HepG2 (cell line): Measurements from ENCODE around the gene HNRNPF. TPM values are rescaled to one million over a fixed set of nuclear protein-coding genes. Genes with fewer than 3 reads are reported as not detected.

ENCODE experiments used
- NR2C2 ChIP-seq: sonication (generic); formaldehyde crosslinking; IDR thresholded peaks from 2 replicates; pipeline ENCODE4 v1.4.0; 2020; ENCODE audit warnings: missing genetic modification reagents, mild to moderate bottlenecking, moderate library complexity, borderline replicate concordance
- ZMYM2 ChIP-seq: sonication (generic); formaldehyde crosslinking; IDR thresholded peaks from 2 replicates; pipeline ENCODE4 v1.8.0; 2022; ENCODE audit warnings: mild to moderate bottlenecking, missing genetic modification reagents
- ZNF670 ChIP-seq: sonication (generic); formaldehyde crosslinking; IDR thresholded peaks from 2 replicates; pipeline ENCODE4 v1.8.0; 2022; ENCODE audit warnings: mild to moderate bottlenecking, missing genetic modification reagents, borderline replicate concordance
- polyA plus RNA-seq, 8 experiments: library from polyadenylated mRNA; depleted of rRNA in 3 of 8; stranded (reverse) in 7 of 8; unstranded in 1 of 8; fragments of >200 nt; fragmentation: Illumina TruSeq in 4 of 8; extraction: Trizol in 4 of 8; gene quantifications; 2 replicates each; pipeline versions ENCODE4 v1.2.1 to v1.2.3, GENCODE V29; 2011 to 2016; ENCODE audit warnings: low read depth in 4 of 8, missing spikeins in 1 of 8, mixed read lengths in 1 of 8; ENCODE audit not compliant: insufficient read depth in 1 of 8
- total RNA-seq, 5 experiments: library from RNA; depleted of rRNA; stranded (reverse); fragments of >200 nt; fragmentation: Illumina TruSeq; extraction: Trizol; gene quantifications; 2 replicates each; pipeline ENCODE4 v1.2.3, GENCODE V29; 2016; ENCODE audit warnings: low read depth in 1 of 5
- TF ChIP-seq, protein P1 (sequence below): sonication (generic); formaldehyde crosslinking; IDR thresholded peaks from 2 replicates; pipeline ENCODE4 v1.5.1; 2020; ENCODE audit warnings: missing genetic modification reagents, mild to moderate bottlenecking, borderline replicate concordance
- TF ChIP-seq, protein P2 (sequence below): sonication (generic); formaldehyde crosslinking; IDR thresholded peaks from 2 replicates; pipeline ENCODE4 v1.4.0; 2020; ENCODE audit warnings: missing genetic modification reagents, borderline replicate concordance
- TF ChIP-seq, protein P3 (sequence below): sonication (generic); formaldehyde crosslinking; IDR thresholded peaks from 2 replicates; pipeline ENCODE4 v1.5.1; 2020; ENCODE audit warnings: missing genetic modification reagents, mild to moderate bottlenecking, borderline replicate concordance
- TF ChIP-seq, protein P4 (sequence below): sonication (generic); formaldehyde crosslinking; IDR thresholded peaks from 2 replicates; pipeline ENCODE4 v1.5.0; 2020; ENCODE audit warnings: missing genetic modification reagents
- TF ChIP-seq, protein P5 (sequence below): sonication (generic); formaldehyde crosslinking; IDR thresholded peaks from 2 replicates; pipeline ENCODE4 v1.4.0; 2020; ENCODE audit warnings: missing genetic modification reagents
- TF ChIP-seq, protein P6 (sequence below): IDR thresholded peaks from 2 replicates; pipeline ENCODE4 v1.6.1; 2018; ENCODE audit warnings: missing genetic modification reagents, mild to moderate bottlenecking, missing compliant biosample characterization

Gene HNRNPF
- total and polyA plus RNA-seq, 2 of the 13 experiments (the other 11 are each of a cell fraction or from before 2014, with no cell fraction given) = 166 to 308 TPM

DNA sequence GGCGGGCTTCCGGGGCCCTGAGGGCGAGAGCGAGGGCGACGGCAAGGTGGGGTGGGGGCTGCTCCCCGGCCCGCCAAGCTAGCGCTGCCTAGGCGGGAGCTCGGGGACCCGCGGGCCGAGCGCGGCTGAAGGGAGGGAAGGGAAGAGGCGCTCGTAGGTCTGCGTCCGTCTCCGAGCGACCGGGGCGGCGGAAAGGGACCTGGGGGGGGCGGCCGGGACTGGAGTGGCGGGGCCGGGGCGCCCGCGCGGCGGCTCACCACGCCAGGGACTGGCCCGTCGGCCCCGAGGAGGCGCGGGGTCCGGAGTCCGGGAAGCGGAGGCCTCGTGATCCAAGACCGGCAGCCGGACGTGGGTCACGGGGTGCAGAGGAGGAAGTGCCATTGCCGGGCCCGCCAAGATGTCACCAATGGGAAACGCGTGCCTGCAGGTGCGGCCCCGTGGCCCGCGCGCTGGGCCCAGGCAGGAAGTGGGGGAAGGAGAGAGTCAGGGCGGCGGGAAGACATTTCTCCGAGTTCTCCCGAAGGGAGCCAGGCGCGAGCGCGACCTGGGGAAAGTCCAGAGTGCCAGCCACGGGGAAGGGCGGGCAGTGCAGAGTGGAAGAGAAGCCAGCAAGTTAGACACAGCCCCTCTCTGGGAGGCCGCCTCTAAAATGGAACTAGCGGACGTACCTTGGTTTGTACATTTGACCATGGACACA is 11.9 kb downstream of the HNRNPF start (continued):
- peak; percentile 34; the same call in 1 of the 2 replicates for TF ChIP-seq ZMYM2 (CRISPR knock-in tag)
- TF ChIP-seq, protein P1, sequence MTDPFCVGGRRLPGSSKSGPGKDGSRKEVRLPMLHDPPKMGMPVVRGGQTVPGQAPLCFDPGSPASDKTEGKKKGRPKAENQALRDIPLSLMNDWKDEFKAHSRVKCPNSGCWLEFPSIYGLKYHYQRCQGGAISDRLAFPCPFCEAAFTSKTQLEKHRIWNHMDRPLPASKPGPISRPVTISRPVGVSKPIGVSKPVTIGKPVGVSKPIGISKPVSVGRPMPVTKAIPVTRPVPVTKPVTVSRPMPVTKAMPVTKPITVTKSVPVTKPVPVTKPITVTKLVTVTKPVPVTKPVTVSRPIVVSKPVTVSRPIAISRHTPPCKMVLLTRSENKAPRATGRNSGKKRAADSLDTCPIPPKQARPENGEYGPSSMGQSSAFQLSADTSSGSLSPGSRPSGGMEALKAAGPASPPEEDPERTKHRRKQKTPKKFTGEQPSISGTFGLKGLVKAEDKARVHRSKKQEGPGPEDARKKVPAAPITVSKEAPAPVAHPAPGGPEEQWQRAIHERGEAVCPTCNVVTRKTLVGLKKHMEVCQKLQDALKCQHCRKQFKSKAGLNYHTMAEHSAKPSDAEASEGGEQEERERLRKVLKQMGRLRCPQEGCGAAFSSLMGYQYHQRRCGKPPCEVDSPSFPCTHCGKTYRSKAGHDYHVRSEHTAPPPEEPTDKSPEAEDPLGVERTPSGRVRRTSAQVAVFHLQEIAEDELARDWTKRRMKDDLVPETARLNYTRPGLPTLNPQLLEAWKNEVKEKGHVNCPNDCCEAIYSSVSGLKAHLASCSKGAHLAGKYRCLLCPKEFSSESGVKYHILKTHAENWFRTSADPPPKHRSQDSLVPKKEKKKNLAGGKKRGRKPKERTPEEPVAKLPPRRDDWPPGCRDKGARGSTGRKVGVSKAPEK (CRISPR knock-in tag) = 0 out of 2 replicates have a peak, but pooled peaks have one; percentile 53
- TF ChIP-seq, protein P2, sequence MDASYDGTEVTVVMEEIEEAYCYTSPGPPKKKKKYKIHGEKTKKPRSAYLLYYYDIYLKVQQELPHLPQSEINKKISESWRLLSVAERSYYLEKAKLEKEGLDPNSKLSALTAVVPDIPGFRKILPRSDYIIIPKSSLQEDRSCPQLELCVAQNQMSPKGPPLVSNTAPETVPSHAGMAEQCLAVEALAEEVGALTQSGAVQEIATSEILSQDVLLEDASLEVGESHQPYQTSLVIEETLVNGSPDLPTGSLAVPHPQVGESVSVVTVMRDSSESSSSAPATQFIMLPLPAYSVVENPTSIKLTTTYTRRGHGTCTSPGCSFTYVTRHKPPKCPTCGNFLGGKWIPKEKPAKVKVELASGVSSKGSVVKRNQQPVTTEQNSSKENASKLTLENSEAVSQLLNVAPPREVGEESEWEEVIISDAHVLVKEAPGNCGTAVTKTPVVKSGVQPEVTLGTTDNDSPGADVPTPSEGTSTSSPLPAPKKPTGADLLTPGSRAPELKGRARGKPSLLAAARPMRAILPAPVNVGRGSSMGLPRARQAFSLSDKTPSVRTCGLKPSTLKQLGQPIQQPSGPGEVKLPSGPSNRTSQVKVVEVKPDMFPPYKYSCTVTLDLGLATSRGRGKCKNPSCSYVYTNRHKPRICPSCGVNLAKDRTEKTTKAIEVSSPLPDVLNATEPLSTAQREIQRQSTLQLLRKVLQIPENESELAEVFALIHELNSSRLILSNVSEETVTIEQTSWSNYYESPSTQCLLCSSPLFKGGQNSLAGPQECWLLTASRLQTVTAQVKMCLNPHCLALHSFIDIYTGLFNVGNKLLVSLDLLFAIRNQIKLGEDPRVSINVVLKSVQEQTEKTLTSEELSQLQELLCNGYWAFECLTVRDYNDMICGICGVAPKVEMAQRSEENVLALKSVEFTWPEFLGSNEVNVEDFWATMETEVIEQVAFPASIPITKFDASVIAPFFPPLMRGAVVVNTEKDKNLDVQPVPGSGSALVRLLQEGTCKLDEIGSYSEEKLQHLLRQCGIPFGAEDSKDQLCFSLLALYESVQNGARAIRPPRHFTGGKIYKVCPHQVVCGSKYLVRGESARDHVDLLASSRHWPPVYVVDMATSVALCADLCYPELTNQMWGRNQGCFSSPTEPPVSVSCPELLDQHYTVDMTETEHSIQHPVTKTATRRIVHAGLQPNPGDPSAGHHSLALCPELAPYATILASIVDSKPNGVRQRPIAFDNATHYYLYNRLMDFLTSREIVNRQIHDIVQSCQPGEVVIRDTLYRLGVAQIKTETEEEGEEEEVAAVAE (CRISPR knock-in tag) = peak; percentile 82; the same call in 1 of the 2 replicates
- TF ChIP-seq ZNF670 = no peak
- TF ChIP-seq, protein P3, sequence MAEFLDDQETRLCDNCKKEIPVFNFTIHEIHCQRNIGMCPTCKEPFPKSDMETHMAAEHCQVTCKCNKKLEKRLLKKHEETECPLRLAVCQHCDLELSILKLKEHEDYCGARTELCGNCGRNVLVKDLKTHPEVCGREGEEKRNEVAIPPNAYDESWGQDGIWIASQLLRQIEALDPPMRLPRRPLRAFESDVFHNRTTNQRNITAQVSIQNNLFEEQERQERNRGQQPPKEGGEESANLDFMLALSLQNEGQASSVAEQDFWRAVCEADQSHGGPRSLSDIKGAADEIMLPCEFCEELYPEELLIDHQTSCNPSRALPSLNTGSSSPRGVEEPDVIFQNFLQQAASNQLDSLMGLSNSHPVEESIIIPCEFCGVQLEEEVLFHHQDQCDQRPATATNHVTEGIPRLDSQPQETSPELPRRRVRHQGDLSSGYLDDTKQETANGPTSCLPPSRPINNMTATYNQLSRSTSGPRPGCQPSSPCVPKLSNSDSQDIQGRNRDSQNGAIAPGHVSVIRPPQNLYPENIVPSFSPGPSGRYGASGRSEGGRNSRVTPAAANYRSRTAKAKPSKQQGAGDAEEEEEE = peak; percentile 89; the same call in 1 of the 2 replicates
- TF ChIP-seq, protein P4, sequence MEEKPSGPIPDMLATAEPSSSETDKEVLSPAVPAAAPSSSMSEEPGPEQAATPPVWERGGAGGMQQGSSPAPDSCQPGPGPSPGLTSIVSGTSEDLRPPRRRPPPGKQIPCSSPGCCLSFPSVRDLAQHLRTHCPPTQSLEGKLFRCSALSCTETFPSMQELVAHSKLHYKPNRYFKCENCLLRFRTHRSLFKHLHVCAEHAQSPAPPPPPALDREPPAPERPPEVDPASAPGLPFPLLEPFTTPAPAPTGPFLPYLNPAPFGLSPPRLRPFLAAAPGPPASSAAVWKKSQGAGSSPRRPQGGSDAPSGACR (CRISPR knock-in tag) = 0 out of 2 replicates have a peak, but pooled peaks have one; percentile 52
- TF ChIP-seq, protein P5, sequence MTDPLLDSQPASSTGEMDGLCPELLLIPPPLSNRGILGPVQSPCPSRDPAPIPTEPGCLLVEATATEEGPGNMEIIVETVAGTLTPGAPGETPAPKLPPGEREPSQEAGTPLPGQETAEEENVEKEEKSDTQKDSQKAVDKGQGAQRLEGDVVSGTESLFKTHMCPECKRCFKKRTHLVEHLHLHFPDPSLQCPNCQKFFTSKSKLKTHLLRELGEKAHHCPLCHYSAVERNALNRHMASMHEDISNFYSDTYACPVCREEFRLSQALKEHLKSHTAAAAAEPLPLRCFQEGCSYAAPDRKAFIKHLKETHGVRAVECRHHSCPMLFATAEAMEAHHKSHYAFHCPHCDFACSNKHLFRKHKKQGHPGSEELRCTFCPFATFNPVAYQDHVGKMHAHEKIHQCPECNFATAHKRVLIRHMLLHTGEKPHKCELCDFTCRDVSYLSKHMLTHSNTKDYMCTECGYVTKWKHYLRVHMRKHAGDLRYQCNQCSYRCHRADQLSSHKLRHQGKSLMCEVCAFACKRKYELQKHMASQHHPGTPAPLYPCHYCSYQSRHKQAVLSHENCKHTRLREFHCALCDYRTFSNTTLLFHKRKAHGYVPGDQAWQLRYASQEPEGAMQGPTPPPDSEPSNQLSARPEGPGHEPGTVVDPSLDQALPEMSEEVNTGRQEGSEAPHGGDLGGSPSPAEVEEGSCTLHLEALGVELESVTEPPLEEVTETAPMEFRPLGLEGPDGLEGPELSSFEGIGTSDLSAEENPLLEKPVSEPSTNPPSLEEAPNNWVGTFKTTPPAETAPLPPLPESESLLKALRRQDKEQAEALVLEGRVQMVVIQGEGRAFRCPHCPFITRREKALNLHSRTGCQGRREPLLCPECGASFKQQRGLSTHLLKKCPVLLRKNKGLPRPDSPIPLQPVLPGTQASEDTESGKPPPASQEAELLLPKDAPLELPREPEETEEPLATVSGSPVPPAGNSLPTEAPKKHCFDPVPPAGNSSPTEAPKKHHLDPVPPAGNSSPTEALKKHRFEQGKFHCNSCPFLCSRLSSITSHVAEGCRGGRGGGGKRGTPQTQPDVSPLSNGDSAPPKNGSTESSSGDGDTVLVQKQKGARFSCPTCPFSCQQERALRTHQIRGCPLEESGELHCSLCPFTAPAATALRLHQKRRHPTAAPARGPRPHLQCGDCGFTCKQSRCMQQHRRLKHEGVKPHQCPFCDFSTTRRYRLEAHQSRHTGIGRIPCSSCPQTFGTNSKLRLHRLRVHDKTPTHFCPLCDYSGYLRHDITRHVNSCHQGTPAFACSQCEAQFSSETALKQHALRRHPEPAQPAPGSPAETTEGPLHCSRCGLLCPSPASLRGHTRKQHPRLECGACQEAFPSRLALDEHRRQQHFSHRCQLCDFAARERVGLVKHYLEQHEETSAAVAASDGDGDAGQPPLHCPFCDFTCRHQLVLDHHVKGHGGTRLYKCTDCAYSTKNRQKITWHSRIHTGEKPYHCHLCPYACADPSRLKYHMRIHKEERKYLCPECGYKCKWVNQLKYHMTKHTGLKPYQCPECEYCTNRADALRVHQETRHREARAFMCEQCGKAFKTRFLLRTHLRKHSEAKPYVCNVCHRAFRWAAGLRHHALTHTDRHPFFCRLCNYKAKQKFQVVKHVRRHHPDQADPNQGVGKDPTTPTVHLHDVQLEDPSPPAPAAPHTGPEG (CRISPR knock-in tag) = peak; percentile 65; the same call in 1 of the 2 replicates
- TF ChIP-seq, protein P6, sequence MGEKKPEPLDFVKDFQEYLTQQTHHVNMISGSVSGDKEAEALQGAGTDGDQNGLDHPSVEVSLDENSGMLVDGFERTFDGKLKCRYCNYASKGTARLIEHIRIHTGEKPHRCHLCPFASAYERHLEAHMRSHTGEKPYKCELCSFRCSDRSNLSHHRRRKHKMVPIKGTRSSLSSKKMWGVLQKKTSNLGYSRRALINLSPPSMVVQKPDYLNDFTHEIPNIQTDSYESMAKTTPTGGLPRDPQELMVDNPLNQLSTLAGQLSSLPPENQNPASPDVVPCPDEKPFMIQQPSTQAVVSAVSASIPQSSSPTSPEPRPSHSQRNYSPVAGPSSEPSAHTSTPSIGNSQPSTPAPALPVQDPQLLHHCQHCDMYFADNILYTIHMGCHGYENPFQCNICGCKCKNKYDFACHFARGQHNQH (CRISPR knock-in tag) = peak; percentile 80
- TF ChIP-seq NR2C2 (CRISPR knock-in tag) = peak; percentile 67; the same call in 1 of the 2 replicates
